GM10266 (cell line): Measurements from ENCODE around the gene MARK3.

Experiments
- DNase-seq: peaks from one replicate; pipeline ENCODE4 v3.0.0; 2012; ENCODE audit errors: extremely low spot score
- TF ChIP-seq, protein P1 (sequence below): IDR thresholded peaks from 2 replicates; pipeline ENCODE4 v1.5.1; 2012; ENCODE audit warnings: mild to moderate bottlenecking, low read depth; ENCODE audit not compliant: control insufficient read depth, insufficient read depth; ENCODE audit errors: missing control alignments

Gene MARK3

DNA sequence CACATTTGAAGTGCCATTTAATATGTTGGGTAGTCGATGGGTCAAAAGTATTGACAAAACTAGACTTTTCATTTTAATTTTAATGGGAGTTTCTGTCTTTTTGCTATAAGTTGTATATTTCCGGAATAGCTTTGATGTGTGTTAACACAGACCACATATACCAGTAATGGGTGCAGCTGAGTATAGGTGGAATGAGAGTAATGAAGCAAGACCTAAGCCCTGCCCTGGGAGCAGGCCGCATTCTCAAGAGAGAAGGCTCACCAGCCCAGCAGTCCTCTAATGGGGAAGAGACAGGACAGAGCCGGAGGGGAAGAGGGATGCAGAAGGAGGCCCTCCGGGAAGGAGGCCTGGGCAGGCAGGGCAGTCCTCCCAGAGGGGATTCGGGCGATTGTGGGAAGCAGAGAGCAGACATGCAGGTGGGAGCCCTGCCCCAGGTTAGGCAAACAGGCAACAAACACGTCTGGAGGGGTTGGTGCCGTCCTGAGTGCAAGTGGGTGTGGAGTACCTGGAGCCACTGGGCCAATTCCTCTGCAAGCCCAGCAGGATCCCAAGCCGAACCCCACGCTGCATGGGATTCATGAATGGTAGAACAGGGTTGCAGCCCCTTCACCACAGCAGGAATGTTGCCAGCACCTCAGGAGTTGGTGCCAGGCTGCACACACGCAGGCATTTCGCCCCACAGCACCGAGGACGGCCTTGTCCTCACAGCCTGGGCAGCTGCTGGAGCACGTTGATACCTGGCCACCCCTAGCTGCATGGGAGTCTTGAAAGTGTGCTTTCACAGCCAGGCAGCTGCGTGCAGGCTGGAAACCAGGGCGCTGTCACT lies 129.6 kb downstream of the MARK3 start:
- DNase-seq = no peak
- TF ChIP-seq, protein P1, sequence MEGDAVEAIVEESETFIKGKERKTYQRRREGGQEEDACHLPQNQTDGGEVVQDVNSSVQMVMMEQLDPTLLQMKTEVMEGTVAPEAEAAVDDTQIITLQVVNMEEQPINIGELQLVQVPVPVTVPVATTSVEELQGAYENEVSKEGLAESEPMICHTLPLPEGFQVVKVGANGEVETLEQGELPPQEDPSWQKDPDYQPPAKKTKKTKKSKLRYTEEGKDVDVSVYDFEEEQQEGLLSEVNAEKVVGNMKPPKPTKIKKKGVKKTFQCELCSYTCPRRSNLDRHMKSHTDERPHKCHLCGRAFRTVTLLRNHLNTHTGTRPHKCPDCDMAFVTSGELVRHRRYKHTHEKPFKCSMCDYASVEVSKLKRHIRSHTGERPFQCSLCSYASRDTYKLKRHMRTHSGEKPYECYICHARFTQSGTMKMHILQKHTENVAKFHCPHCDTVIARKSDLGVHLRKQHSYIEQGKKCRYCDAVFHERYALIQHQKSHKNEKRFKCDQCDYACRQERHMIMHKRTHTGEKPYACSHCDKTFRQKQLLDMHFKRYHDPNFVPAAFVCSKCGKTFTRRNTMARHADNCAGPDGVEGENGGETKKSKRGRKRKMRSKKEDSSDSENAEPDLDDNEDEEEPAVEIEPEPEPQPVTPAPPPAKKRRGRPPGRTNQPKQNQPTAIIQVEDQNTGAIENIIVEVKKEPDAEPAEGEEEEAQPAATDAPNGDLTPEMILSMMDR = no peak

DNA sequence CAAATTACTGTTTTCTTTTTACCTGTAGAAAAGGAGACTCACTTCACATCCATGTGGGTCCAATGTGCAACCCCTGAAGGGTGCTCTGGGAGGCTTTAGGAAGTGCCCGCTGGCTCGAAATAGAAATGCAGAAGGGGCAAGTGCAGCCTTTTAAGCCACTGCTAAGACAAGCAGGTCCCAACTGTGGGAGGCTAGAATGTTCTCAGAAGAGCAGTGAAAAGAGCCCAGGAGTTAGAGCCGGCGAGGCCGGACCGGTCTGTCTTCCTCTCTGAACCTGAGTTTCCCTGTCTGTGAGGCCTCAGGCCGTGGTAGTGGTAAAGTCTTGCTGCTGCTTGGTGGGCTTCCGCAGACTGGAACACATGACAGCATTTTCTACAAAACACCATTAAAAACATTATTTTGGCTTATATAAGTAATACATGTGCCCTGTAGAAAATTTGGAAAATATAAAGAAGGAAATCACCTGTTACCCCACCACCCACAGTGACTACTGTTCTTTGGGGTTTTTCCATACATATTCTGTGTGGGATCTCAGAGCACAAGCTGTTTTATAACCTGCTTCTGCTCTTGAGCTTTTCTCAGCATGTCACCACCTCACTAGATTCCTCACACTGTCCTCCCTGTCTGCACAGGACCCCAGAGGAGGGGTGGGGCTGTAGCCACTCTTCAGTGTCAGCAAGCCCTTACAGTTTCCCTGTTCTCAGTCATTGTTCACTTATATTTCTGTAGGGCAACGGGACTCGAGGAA lies 131.4 kb downstream of the MARK3 start:
- TF ChIP-seq, protein P1 = no peak
- DNase-seq = no peak

DNA sequence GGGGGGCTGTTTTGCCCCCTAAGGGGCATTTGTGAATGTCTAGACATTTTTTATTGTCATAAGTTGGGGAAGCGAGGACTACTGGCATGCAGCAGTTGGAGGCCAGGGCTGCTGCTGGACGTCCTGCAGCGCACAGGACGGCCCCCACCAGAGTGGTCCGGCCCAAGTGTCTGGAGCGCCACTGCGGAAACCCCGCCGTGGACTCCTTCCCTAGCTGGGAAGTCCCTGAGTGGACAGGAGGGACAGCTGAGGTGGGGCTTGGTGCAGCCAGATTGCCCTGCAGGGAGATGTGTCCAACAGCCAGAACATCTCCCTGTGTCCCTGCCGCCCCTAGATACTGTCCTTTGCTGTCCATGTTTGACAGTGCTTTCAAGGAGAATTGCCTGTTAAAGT lies 132.0 kb downstream of the MARK3 start:
- TF ChIP-seq, protein P1 = no peak
- no peak for DNase-seq

DNA sequence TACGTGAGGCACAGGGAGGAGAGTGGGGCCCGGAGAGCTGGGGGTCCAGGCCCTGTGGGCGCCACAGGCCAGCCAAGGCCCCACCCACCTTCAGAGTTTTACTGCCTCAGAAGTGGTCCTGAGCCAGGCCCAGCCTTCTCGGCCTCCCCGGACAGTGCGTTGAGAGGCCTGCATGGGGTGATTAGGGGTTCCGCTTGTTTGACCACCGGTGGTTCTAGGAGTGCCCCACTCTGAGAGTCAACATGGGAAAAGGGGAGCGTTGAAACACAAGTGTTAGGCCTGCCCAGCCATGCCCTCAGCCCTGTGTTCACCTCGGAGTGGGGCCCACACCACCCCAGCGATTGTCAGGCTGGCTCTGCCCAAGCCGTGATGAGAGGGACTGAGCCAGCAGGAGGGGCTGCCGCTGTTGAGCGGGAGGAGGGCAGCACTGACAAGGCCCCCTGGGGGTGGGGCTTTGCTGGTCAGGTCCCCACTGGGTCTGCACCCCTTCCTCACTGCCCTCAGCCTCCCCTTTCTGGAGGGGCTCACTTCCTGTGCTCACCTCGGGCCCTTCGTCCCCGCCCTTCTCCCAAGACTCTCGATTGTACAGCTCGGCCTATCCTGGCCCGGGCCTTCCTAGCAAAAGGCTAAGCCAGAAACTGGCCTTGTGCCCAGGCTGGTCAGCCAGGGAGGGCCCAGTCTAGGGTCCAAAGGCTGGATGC lies 132.7 kb downstream of the MARK3 start:
- no peak for DNase-seq
- TF ChIP-seq, protein P1 = no peak

DNA sequence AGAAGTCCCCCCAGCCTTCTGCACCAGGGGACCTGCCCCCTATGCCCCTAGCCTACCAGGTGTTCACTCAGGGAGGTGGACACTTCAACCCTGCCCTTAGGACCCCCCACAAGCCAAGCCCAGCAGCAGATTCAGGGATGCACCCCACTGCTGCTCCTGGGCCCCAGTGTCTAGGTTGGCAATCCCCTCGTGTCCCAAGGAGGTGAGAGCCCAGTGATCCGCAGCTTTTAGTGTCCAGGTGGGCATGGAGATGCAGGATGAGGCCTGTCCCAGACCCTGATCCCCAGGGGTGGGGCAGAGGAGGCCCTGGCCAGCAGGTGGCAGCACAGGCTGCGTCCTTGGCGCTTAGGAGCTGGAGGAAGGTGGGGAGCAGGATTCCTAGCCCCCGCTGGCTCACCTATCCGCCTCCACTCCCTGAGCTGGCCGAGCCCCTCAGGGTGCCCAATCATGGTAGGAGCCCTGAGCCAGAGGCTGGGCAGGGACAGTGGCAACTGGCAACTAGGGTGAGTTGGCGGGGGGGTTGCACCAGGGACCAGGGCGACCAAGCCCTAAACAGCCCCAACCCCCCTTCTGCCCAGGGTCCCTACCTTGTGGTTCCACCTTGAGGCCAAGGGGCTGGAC lies 133.3 kb downstream of the MARK3 start:
- TF ChIP-seq, protein P1 = peak; percentile 89
- peak; percentile 85 for DNase-seq

DNA sequence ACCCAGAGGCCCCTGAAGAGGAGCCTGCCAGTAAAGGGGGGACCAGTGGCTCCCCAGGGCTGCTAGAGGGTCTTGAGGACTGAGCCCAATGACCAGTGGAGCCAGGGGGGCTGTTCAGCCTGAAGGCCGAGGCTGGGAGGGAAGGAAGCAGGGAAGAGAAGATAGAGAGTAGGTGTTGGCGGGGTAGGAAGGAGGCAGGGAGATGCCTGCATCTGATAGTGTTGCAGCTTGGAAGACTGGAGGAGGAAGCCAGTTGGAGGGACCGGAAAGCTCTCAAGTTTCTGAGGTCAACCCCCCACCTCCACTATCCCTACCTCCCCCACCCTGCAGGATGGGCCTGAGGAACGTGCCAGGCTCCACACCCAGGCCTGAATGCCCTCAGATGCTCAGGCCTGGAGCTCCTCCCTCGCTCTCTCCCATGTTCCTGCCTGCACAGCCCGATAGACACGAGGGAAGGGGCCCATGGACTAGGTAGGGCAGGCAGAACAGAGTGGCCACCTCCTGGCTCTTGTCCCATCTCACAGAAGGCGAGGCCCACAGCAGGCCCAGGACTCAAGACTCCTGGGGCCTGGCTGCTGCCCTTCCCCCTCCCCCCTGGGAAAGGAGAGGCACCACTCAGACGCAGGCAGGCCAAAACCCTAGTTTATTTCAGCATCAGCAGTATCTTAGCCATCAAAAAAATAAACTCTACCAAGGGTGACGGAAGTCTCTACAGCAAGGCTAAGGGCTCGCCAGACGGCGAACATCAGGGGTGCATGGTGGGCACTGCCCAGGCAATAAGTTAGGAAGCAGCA lies 134.0 kb downstream of the MARK3 start:
- TF ChIP-seq, protein P1 = no peak
- DNase-seq = peak; percentile 46
